HepG2 (cell line): ENCODE measurements around the gene VPS37D. TPM values are rescaled to one million over a fixed set of nuclear protein-coding genes. Genes with fewer than 3 reads are reported as not detected.

ENCODE experiments used
- ATF7 ChIP-seq, 2 experiments: fragments of 450-650 bp in 1 of 2; sonication (generic) in 1 of 2; formaldehyde crosslinking in 1 of 2; IDR thresholded peaks; 2 replicates each; pipeline versions ENCODE4 v1.4.0 to v1.6.1; 2016 to 2020; ENCODE audit warnings: antibody characterized with exemption in 1 of 2, mild to moderate bottlenecking in 1 of 2, missing genetic modification reagents in 1 of 2
- CHD2 ChIP-seq: IDR thresholded peaks from 2 replicates; pipeline ENCODE4 v1.6.1; 2011; ENCODE audit warnings: low read depth, low read length, improper control_type of control experiment
- CREBL2 ChIP-seq: sonication (generic); formaldehyde crosslinking; IDR thresholded peaks from 2 replicates; pipeline ENCODE4 v1.8.1; 2023; ENCODE audit warnings: missing genetic modification reagents, mild to moderate bottlenecking, borderline replicate concordance
- FOSL1 ChIP-seq: sonication (generic); formaldehyde crosslinking; IDR thresholded peaks from 2 replicates; pipeline ENCODE4 v1.9.0; 2021; ENCODE audit warnings: missing genetic modification reagents, borderline replicate concordance
- MAFF ChIP-seq: IDR thresholded peaks from 2 replicates; pipeline ENCODE4 v1.6.1; 2011; ENCODE audit warnings: low read depth, low read length, improper control_type of control experiment
- MEIS2 ChIP-seq: sonication (generic); formaldehyde crosslinking; IDR thresholded peaks from 2 replicates; pipeline ENCODE4 v1.9.0; 2021; ENCODE audit warnings: mild to moderate bottlenecking, missing genetic modification reagents
- MXI1 ChIP-seq: IDR thresholded peaks from 3 replicates; pipeline ENCODE4 v1.6.1; 2012; ENCODE audit warnings: low read depth, low read length, inconsistent platforms, borderline replicate concordance
- NFYB ChIP-seq: sonication (generic); formaldehyde crosslinking; IDR thresholded peaks from 2 replicates; pipeline ENCODE4 v1.4.0; 2020; ENCODE audit warnings: missing genetic modification reagents
- SMYD3 ChIP-seq: sonication (generic); formaldehyde crosslinking; IDR thresholded peaks from 2 replicates; pipeline ENCODE4 v1.8.1; 2023; ENCODE audit warnings: mild to moderate bottlenecking, missing genetic modification reagents
- SNRNP70 ChIP-seq: fragments of 200-400 bp; formaldehyde crosslinking; IDR thresholded peaks from 2 replicates; pipeline ENCODE4 v1.6.1; 2017; ENCODE audit warnings: mild to moderate bottlenecking, low read depth, low read length, moderate library complexity
- SP4 ChIP-seq: sonication (generic); formaldehyde crosslinking; IDR thresholded peaks from 2 replicates; pipeline ENCODE4 v1.8.1; 2023; ENCODE audit warnings: mild to moderate bottlenecking, missing genetic modification reagents
- TERF1 ChIP-seq: sonication (generic); formaldehyde crosslinking; IDR thresholded peaks from 2 replicates; pipeline ENCODE4 v1.8.0; 2022; ENCODE audit warnings: mild to moderate bottlenecking, missing genetic modification reagents, moderate library complexity
- ZBTB3 ChIP-seq: sonication (generic); formaldehyde crosslinking; IDR thresholded peaks from 2 replicates; pipeline ENCODE4 v1.4.0; 2020; ENCODE audit warnings: low read depth, mild to moderate bottlenecking, moderate library complexity, missing genetic modification reagents, borderline replicate concordance
- ZFAT ChIP-seq: sonication (generic); formaldehyde crosslinking; conservative IDR thresholded peaks from 2 replicates; pipeline ENCODE4 v1.8.1; 2023; ENCODE audit warnings: missing genetic modification reagents, inconsistent platforms
- ZMYM2 ChIP-seq: sonication (generic); formaldehyde crosslinking; IDR thresholded peaks from 2 replicates; pipeline ENCODE4 v1.8.0; 2022; ENCODE audit warnings: mild to moderate bottlenecking, missing genetic modification reagents
- ZNF12 ChIP-seq: sonication (generic); formaldehyde crosslinking; IDR thresholded peaks from 2 replicates; pipeline ENCODE4 v1.5.0; 2020; ENCODE audit warnings: missing genetic modification reagents
- ZNF136 ChIP-seq: sonication (generic); formaldehyde crosslinking; IDR thresholded peaks from 2 replicates; pipeline ENCODE4 v1.8.1; 2022; ENCODE audit warnings: low read depth, mild to moderate bottlenecking, moderate library complexity, missing genetic modification reagents
- ZNF333 ChIP-seq: sonication (generic); formaldehyde crosslinking; IDR thresholded peaks from 2 replicates; pipeline ENCODE4 v1.4.0; 2020; ENCODE audit warnings: mild to moderate bottlenecking, missing genetic modification reagents, borderline replicate concordance
- ZNF605 ChIP-seq: sonication (generic); formaldehyde crosslinking; IDR thresholded peaks from 2 replicates; pipeline ENCODE4 v1.8.0; 2022; ENCODE audit warnings: mild to moderate bottlenecking, missing genetic modification reagents
- polyA plus RNA-seq, 8 experiments: library from polyadenylated mRNA; depleted of rRNA in 3 of 8; stranded (reverse) in 7 of 8; unstranded in 1 of 8; fragments of >200 nt; fragmentation: Illumina TruSeq in 4 of 8; extraction: Trizol in 4 of 8; gene quantifications; 2 replicates each; pipeline versions ENCODE4 v1.2.1 to v1.2.3, GENCODE V29; 2011 to 2016; ENCODE audit warnings: low read depth in 4 of 8, missing spikeins in 1 of 8, mixed read lengths in 1 of 8; ENCODE audit not compliant: insufficient read depth in 1 of 8
- total RNA-seq, 5 experiments: library from RNA; depleted of rRNA; stranded (reverse); fragments of >200 nt; fragmentation: Illumina TruSeq; extraction: Trizol; gene quantifications; 2 replicates each; pipeline ENCODE4 v1.2.3, GENCODE V29; 2016; ENCODE audit warnings: low read depth in 1 of 5
- TF ChIP-seq, protein P1 (sequence below): sonication (generic); formaldehyde crosslinking; IDR thresholded peaks from 2 replicates; pipeline ENCODE4 v1.5.0; 2020; ENCODE audit warnings: mild to moderate bottlenecking, missing genetic modification reagents
- TF ChIP-seq, protein P2 (sequence below): IDR thresholded peaks from 2 replicates; pipeline ENCODE4 v1.6.1; 2016; ENCODE audit warnings: control low read depth
- TF ChIP-seq, protein P3 (sequence below): sonication (generic); formaldehyde crosslinking; IDR thresholded peaks from 2 replicates; pipeline ENCODE4 v1.4.0; 2020; ENCODE audit warnings: missing genetic modification reagents, borderline replicate concordance
- TF ChIP-seq, protein P4 (sequence below): sonication (generic); formaldehyde crosslinking; IDR thresholded peaks from 2 replicates; pipeline ENCODE4 v1.8.0; 2023; ENCODE audit warnings: mild to moderate bottlenecking, missing genetic modification reagents

VPS37D gene
- total and polyA plus RNA-seq, 2 of the 13 experiments (the other 11 are each of a cell fraction or from before 2014, with no cell fraction given) = 3.8 to 6.3 TPM

DNA sequence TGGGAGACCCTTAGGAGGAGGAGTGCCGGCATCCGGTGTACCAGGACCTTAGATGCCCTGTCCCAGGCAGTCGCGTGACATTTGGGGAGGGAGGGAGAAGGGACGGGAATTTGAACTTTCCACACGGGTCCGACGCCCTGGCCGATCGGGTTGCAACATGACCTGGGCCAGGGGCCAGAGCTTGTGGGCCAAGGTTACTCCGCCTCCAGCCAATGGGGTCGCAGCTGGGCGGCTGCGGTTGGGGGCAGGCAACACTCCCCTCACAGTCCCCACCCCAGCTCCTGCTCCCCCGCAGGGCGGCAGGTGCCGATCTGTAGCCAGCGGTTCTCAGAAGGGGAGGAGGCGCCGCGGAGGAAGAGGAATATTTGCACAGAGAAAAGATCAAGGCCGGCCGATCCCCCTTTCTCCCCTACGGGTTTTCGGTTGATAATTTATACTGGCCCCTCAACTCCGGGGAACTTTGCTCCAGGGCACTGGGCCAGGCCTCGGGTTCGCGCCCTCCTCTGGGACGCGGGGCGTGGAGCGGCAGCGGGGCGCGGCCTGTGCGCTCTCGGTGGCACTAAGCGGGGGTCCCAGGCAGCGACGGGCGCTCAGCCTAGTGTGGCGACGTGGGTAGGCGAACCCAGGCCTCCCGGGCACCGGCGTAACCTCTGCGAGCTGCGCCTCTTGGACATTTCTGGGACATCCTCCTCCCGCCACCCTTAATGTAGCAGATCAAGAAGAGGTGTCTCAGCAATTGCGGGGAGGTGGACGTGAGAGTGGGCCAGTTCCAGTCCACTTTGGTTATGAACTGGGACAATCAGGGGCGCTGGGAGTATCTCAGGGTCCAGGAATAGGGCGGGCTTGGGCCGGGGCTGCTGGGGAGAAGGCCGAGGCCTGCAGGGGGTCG is 44.5 kb upstream of the VPS37D start (continued):
- no peak for TF ChIP-seq ZBTB3
- TF ChIP-seq MEIS2 (CRISPR knock-in tag) = peak; percentile 24; the same call in 1 of the 2 replicates
- no peak; the same call in 1 of the 2 replicates for TF ChIP-seq ZNF333
- TF ChIP-seq ZFAT = no peak
- peak; percentile 74 for TF ChIP-seq SP4 (CRISPR knock-in tag)
- TF ChIP-seq, protein P1, sequence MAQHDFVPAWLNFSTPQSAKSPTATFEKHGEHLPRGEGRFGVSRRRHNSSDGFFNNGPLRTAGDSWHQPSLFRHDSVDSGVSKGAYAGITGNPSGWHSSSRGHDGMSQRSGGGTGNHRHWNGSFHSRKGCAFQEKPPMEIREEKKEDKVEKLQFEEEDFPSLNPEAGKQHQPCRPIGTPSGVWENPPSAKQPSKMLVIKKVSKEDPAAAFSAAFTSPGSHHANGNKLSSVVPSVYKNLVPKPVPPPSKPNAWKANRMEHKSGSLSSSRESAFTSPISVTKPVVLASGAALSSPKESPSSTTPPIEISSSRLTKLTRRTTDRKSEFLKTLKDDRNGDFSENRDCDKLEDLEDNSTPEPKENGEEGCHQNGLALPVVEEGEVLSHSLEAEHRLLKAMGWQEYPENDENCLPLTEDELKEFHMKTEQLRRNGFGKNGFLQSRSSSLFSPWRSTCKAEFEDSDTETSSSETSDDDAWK (CRISPR knock-in tag) = no peak
- TF ChIP-seq, protein P2, sequence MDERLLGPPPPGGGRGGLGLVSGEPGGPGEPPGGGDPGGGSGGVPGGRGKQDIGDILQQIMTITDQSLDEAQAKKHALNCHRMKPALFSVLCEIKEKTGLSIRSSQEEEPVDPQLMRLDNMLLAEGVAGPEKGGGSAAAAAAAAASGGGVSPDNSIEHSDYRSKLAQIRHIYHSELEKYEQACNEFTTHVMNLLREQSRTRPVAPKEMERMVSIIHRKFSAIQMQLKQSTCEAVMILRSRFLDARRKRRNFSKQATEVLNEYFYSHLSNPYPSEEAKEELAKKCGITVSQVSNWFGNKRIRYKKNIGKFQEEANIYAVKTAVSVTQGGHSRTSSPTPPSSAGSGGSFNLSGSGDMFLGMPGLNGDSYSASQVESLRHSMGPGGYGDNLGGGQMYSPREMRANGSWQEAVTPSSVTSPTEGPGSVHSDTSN (CRISPR knock-in tag) = no peak
- 0 out of 3 replicates have a peak, but pooled peaks have one; percentile 50 for TF ChIP-seq MXI1
- peak; percentile 88 for TF ChIP-seq ZMYM2 (CRISPR knock-in tag)
- TF ChIP-seq FOSL1 (CRISPR knock-in tag) = no peak
- TF ChIP-seq TERF1 = no peak
- TF ChIP-seq SNRNP70 = no peak
- no peak for TF ChIP-seq CHD2
- TF ChIP-seq CREBL2 = no peak
- 0 out of 2 replicates have a peak, but pooled peaks have one; percentile 19 for TF ChIP-seq SMYD3
- TF ChIP-seq, protein P3, sequence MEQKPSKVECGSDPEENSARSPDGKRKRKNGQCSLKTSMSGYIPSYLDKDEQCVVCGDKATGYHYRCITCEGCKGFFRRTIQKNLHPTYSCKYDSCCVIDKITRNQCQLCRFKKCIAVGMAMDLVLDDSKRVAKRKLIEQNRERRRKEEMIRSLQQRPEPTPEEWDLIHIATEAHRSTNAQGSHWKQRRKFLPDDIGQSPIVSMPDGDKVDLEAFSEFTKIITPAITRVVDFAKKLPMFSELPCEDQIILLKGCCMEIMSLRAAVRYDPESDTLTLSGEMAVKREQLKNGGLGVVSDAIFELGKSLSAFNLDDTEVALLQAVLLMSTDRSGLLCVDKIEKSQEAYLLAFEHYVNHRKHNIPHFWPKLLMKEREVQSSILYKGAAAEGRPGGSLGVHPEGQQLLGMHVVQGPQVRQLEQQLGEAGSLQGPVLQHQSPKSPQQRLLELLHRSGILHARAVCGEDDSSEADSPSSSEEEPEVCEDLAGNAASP = peak; percentile 100
- peak; percentile 88 for TF ChIP-seq ZNF605 (CRISPR knock-in tag)
- TF ChIP-seq ATF7 (IDR thresholded peaks at IDR 0.05) = no peak
- peak; percentile 48; the same call in 1 of the 2 replicates for TF ChIP-seq ATF7 (CRISPR knock-in tag; IDR thresholded peaks at IDR 0.05)
- TF ChIP-seq ZNF12 (CRISPR knock-in tag) = no peak
- TF ChIP-seq, protein P4, sequence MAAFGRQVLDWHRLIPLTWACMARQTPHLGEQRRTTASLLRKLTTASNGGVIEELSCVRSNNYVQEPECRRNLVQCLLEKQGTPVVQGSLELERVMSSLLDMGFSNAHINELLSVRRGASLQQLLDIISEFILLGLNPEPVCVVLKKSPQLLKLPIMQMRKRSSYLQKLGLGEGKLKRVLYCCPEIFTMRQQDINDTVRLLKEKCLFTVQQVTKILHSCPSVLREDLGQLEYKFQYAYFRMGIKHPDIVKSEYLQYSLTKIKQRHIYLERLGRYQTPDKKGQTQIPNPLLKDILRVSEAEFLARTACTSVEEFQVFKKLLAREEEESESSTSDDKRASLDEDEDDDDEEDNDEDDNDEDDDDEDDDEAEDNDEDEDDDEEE = peak; percentile 76; the same call in 1 of the 2 replicates
- TF ChIP-seq ZNF136 (CRISPR knock-in tag) = no peak
- peak; percentile 75 for TF ChIP-seq NFYB
- no peak for TF ChIP-seq MAFF
